GM12878 (cell line): ENCODE measurements around the gene MAMDC4. TPM values are rescaled to one million over a fixed set of nuclear protein-coding genes. Genes with fewer than 3 reads are reported as not detected.

Source experiments
- BMI1 ChIP-seq: fragments of 450-650 bp; IDR thresholded peaks from 2 replicates; pipeline ENCODE4 v1.6.1; 2016; ENCODE audit warnings: mild to moderate bottlenecking, moderate library complexity, borderline replicate concordance
- EED ChIP-seq: sonication (generic); IDR thresholded peaks from 2 replicates; pipeline ENCODE4 v1.6.1; 2016; ENCODE audit warnings: antibody characterized with exemption, low read depth
- KAT2A ChIP-seq: conservative IDR thresholded peaks from 2 replicates; pipeline ENCODE4 v1.6.1; 2011; ENCODE audit warnings: low read depth, low read length; ENCODE audit not compliant: control insufficient read depth
- KDM1A ChIP-seq: fragments of 200-600 bp; sonication (generic); IDR thresholded peaks from 2 replicates; pipeline ENCODE4 v1.6.1; 2016; ENCODE audit warnings: borderline replicate concordance
- MAX ChIP-seq: IDR thresholded peaks from 2 replicates; pipeline ENCODE4 v1.6.1; 2012; ENCODE audit warnings: low read depth, low read length, improper control_type of control experiment
- NBN ChIP-seq: fragments of 450-650 bp; IDR thresholded peaks from 2 replicates; pipeline ENCODE4 v1.6.1; 2016
- NR2F1 ChIP-seq: fragments of 450-650 bp; conservative IDR thresholded peaks from 2 replicates; pipeline ENCODE4 v1.6.1; 2017; ENCODE audit warnings: mild to moderate bottlenecking
- PBX3 ChIP-seq: IDR thresholded peaks from 2 replicates; pipeline ENCODE4 v1.6.1; 2011; ENCODE audit warnings: mild to moderate bottlenecking, low read depth, low read length, moderate library complexity; ENCODE audit not compliant: insufficient replicate concordance
- POLR2A ChIP-seq: IDR thresholded peaks from 2 replicates; pipeline ENCODE4 v1.6.1; 2011; ENCODE audit warnings: low read depth, mild to moderate bottlenecking, low read length
- POLR2AphosphoS5 ChIP-seq: IDR thresholded peaks from 2 replicates; pipeline ENCODE4 v1.6.1; 2011; ENCODE audit warnings: mild to moderate bottlenecking, low read length, inconsistent platforms
- SIX5 ChIP-seq: IDR thresholded peaks from 2 replicates; pipeline ENCODE4 v1.6.1; 2011; ENCODE audit warnings: mild to moderate bottlenecking, low read depth, low read length, moderate library complexity; ENCODE audit not compliant: severe bottlenecking
- SMAD5 ChIP-seq: IDR thresholded peaks from 2 replicates; pipeline ENCODE4 v1.6.1; 2016; ENCODE audit warnings: antibody characterized with exemption, low read depth
- TAF1 ChIP-seq: IDR thresholded peaks from 2 replicates; pipeline ENCODE4 v1.6.1; 2011; ENCODE audit warnings: mild to moderate bottlenecking, low read depth, low read length, borderline replicate concordance
- WRNIP1 ChIP-seq: IDR thresholded peaks from 2 replicates; pipeline ENCODE4 v1.6.1; 2011; ENCODE audit warnings: low read depth, low read length, improper control_type of control experiment, borderline replicate concordance
- ZNF24 ChIP-seq: fragments of 450-650 bp; IDR thresholded peaks from 2 replicates; pipeline ENCODE4 v1.6.1; 2017; ENCODE audit warnings: antibody characterized with exemption, mild to moderate bottlenecking
- polyA plus RNA-seq, 11 experiments: library from polyadenylated mRNA; depleted of rRNA in 4 of 11; unstranded in 6 of 11; stranded (reverse) in 5 of 11; fragments of >200 nt; fragmentation: Nextera tagmentation in 4 of 11; fragmentation: Illumina TruSeq in 1 of 11; extraction: Ambion mirVana in 4 of 11; extraction: Trizol in 1 of 11; gene quantifications; 1 replicate in 1 of 11; 2 replicates in 10 of 11; pipeline versions ENCODE4 v1.2.1 to v1.2.3, GENCODE V29; 2011 to 2016; ENCODE audit warnings: inconsistent platforms in 2 of 11, missing spikeins in 2 of 11, low read depth in 1 of 11
- total RNA-seq, 4 experiments: library from RNA; depleted of rRNA in 3 of 4; stranded (reverse); fragments of >200 nt in 3 of 4; fragmentation: Illumina TruSeq in 1 of 4; extraction: Trizol in 1 of 4; gene quantifications; 2 replicates each; pipeline versions ENCODE4 v1.2.1 to v1.2.3, GENCODE V29; 2013 to 2021

MAMDC4 gene
- total and polyA plus RNA-seq, 10 of the 15 experiments (the other 5 are each of a cell fraction or from before 2014, with no cell fraction given), result 0.22 to 5.7 (median 2.4) TPM; not detected in 1

GRCh38 chr9:136807281-136808074 is 44.7 kb upstream of the MAMDC4 start, which contains the start of gene RABL6 (continued):
- TF ChIP-seq NBN, result peak; percentile 48; the same call in 1 of the 2 replicates
- no peak for TF ChIP-seq KDM1A
- TF ChIP-seq EED, result no peak
- 0 out of 2 replicates have a peak, but pooled peaks have one; percentile 23 for TF ChIP-seq NR2F1
- TF ChIP-seq ZNF24, result no peak
- TF ChIP-seq POLR2A, result peak; percentile 78
- TF ChIP-seq KAT2A, result no peak
- TF ChIP-seq TAF1, result peak; percentile 97
- peak; percentile 53; the same call in 1 of the 2 replicates for TF ChIP-seq SMAD5
- 0 out of 2 replicates have a peak, but pooled peaks have one; percentile 45 for TF ChIP-seq MAX
- TF ChIP-seq BMI1, result no peak
- peak; percentile 26 for TF ChIP-seq SIX5
- TF ChIP-seq POLR2AphosphoS5, result peak; percentile 61; the same call in 1 of the 2 replicates
- TF ChIP-seq WRNIP1, result no peak
- TF ChIP-seq PBX3, result no peak
